H1 (cell line): ENCODE measurements around the gene MDFI. TPM values are rescaled to one million over a fixed set of nuclear protein-coding genes. Genes with fewer than 3 reads are reported as not detected.

ENCODE experiments used
- CTCF ChIA-PET: fragments of 300-600 bp; sonication (Branson Sonifier 250); formaldehyde crosslinking; loops from one replicate; lab custom pipeline; 2021; ENCODE audit not compliant: partially characterized antibody; lab: Charles Lee
- POLR2A ChIA-PET: fragments of 300-600 bp; sonication (Branson Sonifier 250); formaldehyde crosslinking; loops from one replicate; lab custom pipeline; 2021; ENCODE audit warnings: inconsistent platforms; ENCODE audit not compliant: partially characterized antibody; lab: Charles Lee
- DNase-seq, 2 experiments: peaks; one replicate each; pipeline versions ENCODE4 v3.0.0 to v3.0.0-alpha.2; 2010 to 2022; ENCODE audit warnings: low spot score in 2 of 2, low read depth in 1 of 2, mixed read lengths in 1 of 2
- FAIRE-seq: peaks from 2 replicates; lab custom pipeline; 2011; peaks lifted over from hg19 to GRCh38; lab: Jason Lieb, UNC
- H2AFZ ChIP-seq: 2 replicates; pipeline ENCODE4 v1.8.1; 2012; ENCODE audit warnings: low read length, inconsistent platforms
- H2AK5ac ChIP-seq: 2 replicates; pipeline ENCODE4 v1.6.1; 2013; ENCODE audit warnings: low read depth, low read length
- H2BK120ac ChIP-seq: replicated peaks from 2 replicates; pipeline ENCODE3; 2013; ENCODE audit warnings: low read depth, low read length, inconsistent platforms
- H2BK12ac ChIP-seq: 2 replicates; pipeline ENCODE4 v1.6.1; 2013; ENCODE audit warnings: low read depth, low read length
- H2BK15ac ChIP-seq: 2 replicates; pipeline ENCODE4 v1.6.1; 2013; ENCODE audit warnings: low read length
- H2BK20ac ChIP-seq: 2 replicates; pipeline ENCODE4 v1.6.1; 2013; ENCODE audit warnings: low read length
- H2BK5ac ChIP-seq: 2 replicates; pipeline ENCODE4 v1.6.1; 2013; ENCODE audit warnings: low read depth, low read length
- H3K14ac ChIP-seq: 2 replicates; pipeline ENCODE4 v1.6.1; 2013; ENCODE audit warnings: inconsistent platforms; ENCODE audit not compliant: insufficient read length
- H3K18ac ChIP-seq: 2 replicates; pipeline ENCODE4 v1.6.1; 2013; ENCODE audit warnings: low read length; ENCODE audit errors: extremely low read depth
- H3K23ac ChIP-seq: 2 replicates; pipeline ENCODE4 v1.6.1; 2013; ENCODE audit warnings: inconsistent platforms; ENCODE audit not compliant: insufficient read length
- H3K23me2 ChIP-seq: 2 replicates; pipeline ENCODE4 v1.6.1; 2013; ENCODE audit warnings: low read depth, low read length
- H3K27ac ChIP-seq: 2 replicates; pipeline ENCODE4 v1.6.1; 2011; ENCODE audit warnings: low read depth, low read length, inconsistent platforms
- H3K27me3 ChIP-seq, 4 experiments: replicated peaks in 1 of 4; 1 replicate in 1 of 4; 2 replicates in 3 of 4; pipeline versions ENCODE4 v1.6.1 to v1.8.1; 2011 to 2013; ENCODE audit warnings: low read length in 3 of 4, mild to moderate bottlenecking in 3 of 4, inconsistent platforms in 2 of 4, mixed read lengths in 2 of 4, moderate library complexity in 1 of 4; ENCODE audit not compliant: control insufficient read depth in 3 of 4, insufficient read depth in 3 of 4; ENCODE audit errors: extremely low read depth in 1 of 4
- H3K36me3 ChIP-seq, 4 experiments: 2 replicates each; pipeline versions ENCODE4 v1.6.1 to v1.8.1; 2011 to 2013; ENCODE audit warnings: mild to moderate bottlenecking in 4 of 4, low read length in 3 of 4, moderate library complexity in 2 of 4, control low read depth in 1 of 4, inconsistent platforms in 1 of 4; ENCODE audit not compliant: insufficient read depth in 4 of 4, control insufficient read depth in 2 of 4
- H3K4ac ChIP-seq: replicated peaks from 2 replicates; pipeline ENCODE3; 2013; ENCODE audit warnings: low read length, low read depth, mixed read lengths, inconsistent platforms; ENCODE audit not compliant: insufficient read length
- H3K4me1 ChIP-seq, 4 experiments: replicated peaks in 1 of 4; 1 replicate in 1 of 4; 2 replicates in 3 of 4; pipeline versions ENCODE4 v1.6.1 to v1.8.1; 2011 to 2013; ENCODE audit warnings: low read length in 3 of 4, inconsistent platforms in 2 of 4, mixed read lengths in 1 of 4; ENCODE audit not compliant: insufficient read depth in 4 of 4, control insufficient read depth in 3 of 4
- H3K4me2 ChIP-seq, 2 experiments: 2 replicates each; pipeline versions ENCODE4 v1.6.1 to v1.8.1; 2011 to 2013; ENCODE audit warnings: low read depth in 2 of 2, low read length in 2 of 2, control low read depth in 1 of 2, inconsistent platforms in 1 of 2, mild to moderate bottlenecking in 1 of 2; ENCODE audit not compliant: insufficient read depth in 1 of 2
- H3K4me3 ChIP-seq, 4 experiments: fragments of 200-600, 300-600 bp in 1 of 4; sonication (generic), shearing (Covaris generic), sonication (Bioruptor Twin) in 1 of 4; 2 replicates each; pipeline versions ENCODE4 v1.5.1 to v1.8.1; 2011 to 2016; ENCODE audit warnings: low read length in 4 of 4, low read depth in 3 of 4, control low read depth in 2 of 4, inconsistent platforms in 2 of 4, mild to moderate bottlenecking in 2 of 4, mixed read lengths in 1 of 4, moderate library complexity in 1 of 4; ENCODE audit not compliant: insufficient read depth in 2 of 4; ENCODE audit errors: extremely low read depth in 1 of 4
- H3K56ac ChIP-seq: replicated peaks from 2 replicates; pipeline ENCODE3; 2013; ENCODE audit warnings: low read depth, mild to moderate bottlenecking, mixed read lengths, low read length, inconsistent platforms; ENCODE audit not compliant: insufficient read length
- H3K79me1 ChIP-seq: 2 replicates; pipeline ENCODE4 v1.6.1; 2013; ENCODE audit warnings: low read depth, low read length, control low read depth
- H3K79me2 ChIP-seq, 2 experiments: 2 replicates each; pipeline versions ENCODE4 v1.6.1 to v1.8.1; 2012 to 2013; ENCODE audit warnings: low read length in 2 of 2, mild to moderate bottlenecking in 2 of 2, inconsistent platforms in 1 of 2; ENCODE audit not compliant: insufficient read depth in 2 of 2, control insufficient read depth in 1 of 2
- H3K9ac ChIP-seq, 4 experiments: replicated peaks in 1 of 4; 1 replicate in 1 of 4; 2 replicates in 3 of 4; pipeline versions ENCODE4 v1.6.1 to v1.8.1; 2011 to 2013; ENCODE audit warnings: low read depth in 3 of 4, low read length in 3 of 4, control low read depth in 2 of 4, mild to moderate bottlenecking in 2 of 4, moderate library complexity in 2 of 4, inconsistent platforms in 1 of 4; ENCODE audit errors: extremely low read depth in 1 of 4
- H3K9me3 ChIP-seq, 2 experiments: 2 replicates each; pipeline versions ENCODE4 v1.6.1 to v1.8.1; 2012 to 2013; ENCODE audit warnings: mild to moderate bottlenecking in 2 of 2, moderate library complexity in 2 of 2, control low read depth in 1 of 2, inconsistent platforms in 1 of 2, low read depth in 1 of 2, low read length in 1 of 2, mixed read lengths in 1 of 2; ENCODE audit not compliant: insufficient read depth in 2 of 2
- H4K20me1 ChIP-seq, 2 experiments: replicated peaks in 1 of 2; 2 replicates each; pipeline versions ENCODE3 to v1.8.1; 2011 to 2013; ENCODE audit warnings: inconsistent platforms in 2 of 2, low read length in 2 of 2, mild to moderate bottlenecking in 1 of 2; ENCODE audit not compliant: insufficient read depth in 2 of 2, control insufficient read depth in 1 of 2
- H4K5ac ChIP-seq: 2 replicates; pipeline ENCODE4 v1.6.1; 2013; ENCODE audit warnings: low read length, low read depth, mixed read lengths, inconsistent platforms; ENCODE audit not compliant: insufficient read length
- H4K8ac ChIP-seq: 2 replicates; pipeline ENCODE4 v1.8.0; 2013; ENCODE audit warnings: mild to moderate bottlenecking, moderate library complexity, low read length, inconsistent platforms; ENCODE audit not compliant: insufficient read depth; ENCODE audit errors: extremely low read depth
- H4K91ac ChIP-seq: replicated peaks from 2 replicates; pipeline ENCODE3; 2013; ENCODE audit warnings: low read length, mixed read lengths, inconsistent platforms; ENCODE audit not compliant: insufficient read length
- KDM1A ChIP-seq: fragments of 200-600, 300-600 bp; sonication (generic); IDR thresholded peaks from 2 replicates; pipeline ENCODE4 v1.7.1; 2016; ENCODE audit warnings: mild to moderate bottlenecking, low read length, borderline replicate concordance
- SIN3A ChIP-seq, 2 experiments: IDR thresholded peaks in 1 of 2; conservative IDR thresholded peaks in 1 of 2; 2 replicates each; pipeline ENCODE4 v1.6.1; 2011 to 2012; ENCODE audit warnings: low read length in 2 of 2, improper control_type of control experiment in 1 of 2, low read depth in 1 of 2, mild to moderate bottlenecking in 1 of 2
- WGBS, 2 experiments: shearing (Covaris generic) in 1 of 2; methylation state at CpG; one replicate each; pipeline versions ENCODE4 v1.1.6 to v1.1.7; 2013 to 2015; ENCODE audit warnings: low lambda C conversion rate in 2 of 2, mixed read lengths in 2 of 2, inconsistent platforms in 1 of 2, low coverage in 1 of 2, missing lambda C conversion rate in 1 of 2; ENCODE audit not compliant: insufficient replicate concordance in 2 of 2, insufficient coverage in 1 of 2, insufficient read length in 1 of 2; ENCODE audit errors: extremely low coverage in 1 of 2, missing lambda C conversion rate in 1 of 2; 5-methylcytosine and 5-hydroxymethylcytosine counted together
- polyA plus RNA-seq, 7 experiments: library from polyadenylated mRNA; depleted of rRNA in 3 of 7; stranded (reverse) in 5 of 7; unstranded in 2 of 7; fragments of >200 nt in 5 of 7; fragments of 200-250 nt in 2 of 7; gene quantifications; 1 replicate in 5 of 7; 2 replicates in 1 of 7; 4 replicates in 1 of 7; pipeline versions ENCODE4 v1.2.1 to v1.2.3, GENCODE V29; 2011 to 2013; ENCODE audit warnings: missing spikeins in 2 of 7, mixed read lengths in 2 of 7
- total RNA-seq: library from RNA; stranded (reverse); fragmentation: NEBNext Ultra II Directional; extraction: Animal tissue kit (Norgen Biotek cat#: 25700); gene quantifications from 2 replicates; pipeline ENCODE4 v1.2.1, GENCODE V29; 2021
- TF ChIP-seq, protein P1 (sequence below): IDR thresholded peaks from 2 replicates; pipeline ENCODE4 v1.6.1; 2012; ENCODE audit warnings: inconsistent platforms

Gene MDFI
- total and polyA plus RNA-seq, 2 of the 8 experiments (the other 6 are each of a cell fraction or from before 2014, with no cell fraction given): 41.0 to 65.6 TPM

DNA sequence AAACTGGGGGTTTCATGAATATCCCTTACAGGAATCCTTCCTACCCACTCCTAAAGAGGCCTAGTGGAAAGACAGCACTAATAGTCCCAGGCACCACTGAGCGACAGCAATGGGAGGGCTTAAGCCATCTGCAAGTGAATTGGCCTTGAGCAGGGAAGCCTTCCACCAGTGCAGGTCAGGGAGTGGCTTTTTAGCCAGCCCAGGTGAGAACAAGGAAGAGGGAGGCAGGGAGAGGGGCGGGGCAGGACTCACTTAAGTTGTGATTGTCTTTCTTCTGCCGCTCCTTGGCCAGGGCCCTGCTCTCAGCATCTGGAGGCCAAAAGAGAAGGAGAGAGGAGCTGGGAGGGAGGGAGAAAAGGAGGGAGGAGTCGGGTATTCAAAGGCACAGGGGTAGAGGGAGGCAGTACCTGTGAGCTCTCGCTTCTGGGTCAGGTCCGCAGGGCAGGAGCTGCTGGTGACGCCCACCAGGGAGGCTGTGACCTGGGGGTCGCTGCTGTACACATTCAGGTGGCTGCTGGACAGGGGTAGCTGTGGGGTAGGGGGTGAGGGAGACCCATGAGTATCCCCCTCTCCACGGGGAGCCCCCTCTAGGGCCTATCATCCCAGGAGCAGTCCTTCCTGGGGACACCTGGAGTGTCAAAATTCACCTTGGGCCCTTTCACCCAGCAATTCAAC, 49.4 kb downstream of the MDFI start:
- peak; percentile 62 to 73 for DNase-seq
- no peak overlapping the region; the same call in 1 of the 2 replicates for H2BK12ac ChIP-seq
- peaks cover 5% of the 10 kb centered on the region; the same call in 1 of the 2 replicates for H3K23me2 ChIP-seq
- peaks cover 5 to 27% (median 12%) of the 10 kb centered on the region in 4 experiments for H3K4me1 ChIP-seq
- no peak overlapping the region for H3K27ac ChIP-seq
- H4K5ac ChIP-seq: no peak overlapping the region
- H2BK120ac ChIP-seq: no peak overlapping the region
- H3K27me3 ChIP-seq: peaks cover 0 to 8% (median 4%) of the 10 kb centered on the region in 4 experiments; a peak in 4 of 7 replicates
- H3K79me2 ChIP-seq: no peaks in the 10 kb centered on the region
- H3K36me3 ChIP-seq: no peaks in the 10 kb centered on the region
- H3K23ac ChIP-seq: no peak overlapping the region
- H2BK15ac ChIP-seq: no peak overlapping the region
- no peaks in the 10 kb centered on the region for H4K20me1 ChIP-seq
- no peak overlapping the region for H3K4ac ChIP-seq
- CTCF ChIA-PET: interaction anchor here (0.6 to 14.1 kb wide), 13 partner anchors 11 to 381 kb away, joined by 3 to 299 read pairs (median 5); no protein-coding TSS in a partner anchor
- 0 out of 2 replicates have a peak overlapping the region, but pooled peaks have one; percentile 49 for H2BK5ac ChIP-seq
- H2AK5ac ChIP-seq: no peak overlapping the region
- POLR2A ChIA-PET: interaction anchor here (0.9 to 1.4 kb wide), 3 partner anchors 28 to 131 kb away, joined by 3 read pairs; no protein-coding TSS in a partner anchor
- H4K8ac ChIP-seq: no peak overlapping the region; the same call in 1 of the 2 replicates
- H3K4me2 ChIP-seq: peak overlapping the region in 1 of 2 experiments; percentile 12; a peak in 1 of 4 replicates
- no peak overlapping the region for H2BK20ac ChIP-seq
- no peak overlapping the region for H3K56ac ChIP-seq
- H3K4me3 ChIP-seq: no peak overlapping the region
- 27% methylated on average over 9 of the region's 9 CpGs; no CpG with 5 or more reads in 1 of the 2 experiments for WGBS, 2 experiments
- no peak overlapping the region for H4K91ac ChIP-seq
- H3K79me1 ChIP-seq: no peaks in the 10 kb centered on the region
- H3K18ac ChIP-seq: no peak overlapping the region; the same call in 1 of the 2 replicates
- no peaks in the 10 kb centered on the region for H3K9me3 ChIP-seq
- FAIRE-seq: peak; percentile 90
- H3K14ac ChIP-seq: no peak overlapping the region
- peak; percentile 61; the same call in 1 of the 2 replicates for TF ChIP-seq KDM1A
- TF ChIP-seq, protein P1, sequence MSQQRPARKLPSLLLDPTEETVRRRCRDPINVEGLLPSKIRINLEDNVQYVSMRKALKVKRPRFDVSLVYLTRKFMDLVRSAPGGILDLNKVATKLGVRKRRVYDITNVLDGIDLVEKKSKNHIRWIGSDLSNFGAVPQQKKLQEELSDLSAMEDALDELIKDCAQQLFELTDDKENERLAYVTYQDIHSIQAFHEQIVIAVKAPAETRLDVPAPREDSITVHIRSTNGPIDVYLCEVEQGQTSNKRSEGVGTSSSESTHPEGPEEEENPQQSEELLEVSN: no peak
- 0 out of 4 replicates have a peak, but pooled peaks of 1 of the 2 experiments have one; percentile 66 for TF ChIP-seq SIN3A (conservative IDR thresholded peaks at IDR 0.05 in 1 of 2, IDR thresholded peaks at IDR 0.05 in 1 of 2; ENCODE audit: low read depth in 1 of 2, low read length in 2 of 2)
- no peak overlapping the region for H2AFZ ChIP-seq
- H3K9ac ChIP-seq: no peak overlapping the region
